ENCODE measurements around the gene PLCB4.

DNA sequence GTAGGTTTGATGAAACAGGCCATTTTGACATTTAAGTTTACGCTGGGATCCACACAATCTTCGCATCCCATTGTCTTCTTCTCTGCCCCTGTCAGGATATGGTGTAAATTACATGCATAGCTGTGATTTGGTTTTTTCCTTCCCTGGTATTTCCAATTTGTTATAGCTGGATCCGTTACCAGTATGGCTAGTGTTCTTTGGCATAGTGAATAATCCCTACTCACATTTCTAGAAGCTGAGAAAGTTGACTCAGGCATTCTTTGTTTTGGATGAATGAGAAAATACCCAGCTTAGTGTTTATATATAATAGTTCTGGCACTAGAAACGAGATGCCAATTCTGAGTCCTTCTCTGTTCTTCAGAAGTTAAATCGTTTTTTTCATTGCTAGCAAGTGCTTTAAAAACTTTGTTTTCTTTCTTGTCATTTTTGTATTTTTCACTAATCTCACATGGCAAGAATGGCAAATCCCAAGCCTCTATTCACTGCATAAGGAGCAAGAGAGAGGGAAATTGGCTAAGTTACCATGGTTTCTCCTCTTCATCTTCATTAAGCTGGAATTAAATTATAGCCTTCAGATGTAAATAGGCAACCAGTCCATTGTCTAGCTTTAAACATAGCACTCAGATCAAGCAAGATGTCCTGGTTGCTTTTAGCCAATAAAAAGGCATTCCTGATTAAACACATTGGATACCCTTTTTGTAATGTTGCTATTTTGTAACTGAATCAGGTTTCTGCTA, 353.6 kb downstream of the PLCB4 start:
- TF ChIP-seq, protein P1, sequence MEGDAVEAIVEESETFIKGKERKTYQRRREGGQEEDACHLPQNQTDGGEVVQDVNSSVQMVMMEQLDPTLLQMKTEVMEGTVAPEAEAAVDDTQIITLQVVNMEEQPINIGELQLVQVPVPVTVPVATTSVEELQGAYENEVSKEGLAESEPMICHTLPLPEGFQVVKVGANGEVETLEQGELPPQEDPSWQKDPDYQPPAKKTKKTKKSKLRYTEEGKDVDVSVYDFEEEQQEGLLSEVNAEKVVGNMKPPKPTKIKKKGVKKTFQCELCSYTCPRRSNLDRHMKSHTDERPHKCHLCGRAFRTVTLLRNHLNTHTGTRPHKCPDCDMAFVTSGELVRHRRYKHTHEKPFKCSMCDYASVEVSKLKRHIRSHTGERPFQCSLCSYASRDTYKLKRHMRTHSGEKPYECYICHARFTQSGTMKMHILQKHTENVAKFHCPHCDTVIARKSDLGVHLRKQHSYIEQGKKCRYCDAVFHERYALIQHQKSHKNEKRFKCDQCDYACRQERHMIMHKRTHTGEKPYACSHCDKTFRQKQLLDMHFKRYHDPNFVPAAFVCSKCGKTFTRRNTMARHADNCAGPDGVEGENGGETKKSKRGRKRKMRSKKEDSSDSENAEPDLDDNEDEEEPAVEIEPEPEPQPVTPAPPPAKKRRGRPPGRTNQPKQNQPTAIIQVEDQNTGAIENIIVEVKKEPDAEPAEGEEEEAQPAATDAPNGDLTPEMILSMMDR (IDR thresholded peaks at IDR 0.05) = no peak
- TF ChIP-seq POLR2A (IDR thresholded peaks at IDR 0.05) = no peak

All from testis (tissue), 2 donors.